ENCODE data around the gene ARRB1. TPM values are rescaled to one million over a fixed set of nuclear protein-coding genes. Genes with fewer than 3 reads are reported as not detected.

ARRB1 gene
- total RNA-seq, 1 experiment from 2014 or later: 219 TPM

DNA sequence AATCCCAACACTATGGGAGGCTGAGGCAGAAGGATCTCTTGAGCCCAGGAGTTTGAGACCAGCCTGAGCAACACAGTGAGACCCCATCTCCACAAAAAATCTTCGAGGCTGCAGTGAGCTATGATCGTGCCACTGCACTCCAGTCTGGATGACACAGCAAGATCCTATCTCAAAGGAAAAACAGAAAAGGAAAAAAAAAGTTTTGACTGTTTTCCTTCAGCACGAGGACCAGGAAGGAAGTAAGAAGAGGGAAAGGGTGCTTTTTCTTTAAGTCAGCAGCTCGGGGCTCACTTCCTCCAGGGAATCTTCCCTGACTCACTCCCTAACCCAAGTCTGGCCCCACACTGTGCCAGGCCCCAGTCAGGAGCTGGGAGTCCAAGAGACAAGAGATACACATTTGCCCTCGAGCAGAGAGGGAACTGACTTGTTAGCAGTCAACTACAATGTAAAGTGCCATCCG lies 14.2 kb downstream of the ARRB1 start:
- peak overlapping the region; percentile 96 for H3K27ac ChIP-seq (ENCODE audit: low read length)
- ChIA-PET POLR2A (no interaction called here), CTCF (interaction anchor here (0.6 kb wide), 1 partner anchor 1171 kb away, joined by 3 read pairs; no protein-coding TSS in a partner anchor)
- intact Hi-C loops (cut with micrococcal nuclease; ENCODE audit: unreplicated experiment): no loop called here
- DNase-seq (ENCODE audit: low read depth, low spot score) (no peak), ATAC-seq (no peak)
- H3K9me3 ChIP-seq (ENCODE audit: control insufficient read depth, insufficient read depth, low read depth, low read length): no peaks in the 10 kb centered on the region
- TF ChIP-seq TCF7L2 (IDR thresholded peaks at IDR 0.05; ENCODE audit: low read depth, low read length): no peak
- no peak for TF ChIP-seq POLR2AphosphoS5 (IDR thresholded peaks at IDR 0.05; ENCODE audit: low read depth, low read length)
- TF ChIP-seq SIN3A (IDR thresholded peaks at IDR 0.05; ENCODE audit: borderline replicate concordance, insufficient read depth, low read depth, low read length): no peak
- TF ChIP-seq, protein P1, sequence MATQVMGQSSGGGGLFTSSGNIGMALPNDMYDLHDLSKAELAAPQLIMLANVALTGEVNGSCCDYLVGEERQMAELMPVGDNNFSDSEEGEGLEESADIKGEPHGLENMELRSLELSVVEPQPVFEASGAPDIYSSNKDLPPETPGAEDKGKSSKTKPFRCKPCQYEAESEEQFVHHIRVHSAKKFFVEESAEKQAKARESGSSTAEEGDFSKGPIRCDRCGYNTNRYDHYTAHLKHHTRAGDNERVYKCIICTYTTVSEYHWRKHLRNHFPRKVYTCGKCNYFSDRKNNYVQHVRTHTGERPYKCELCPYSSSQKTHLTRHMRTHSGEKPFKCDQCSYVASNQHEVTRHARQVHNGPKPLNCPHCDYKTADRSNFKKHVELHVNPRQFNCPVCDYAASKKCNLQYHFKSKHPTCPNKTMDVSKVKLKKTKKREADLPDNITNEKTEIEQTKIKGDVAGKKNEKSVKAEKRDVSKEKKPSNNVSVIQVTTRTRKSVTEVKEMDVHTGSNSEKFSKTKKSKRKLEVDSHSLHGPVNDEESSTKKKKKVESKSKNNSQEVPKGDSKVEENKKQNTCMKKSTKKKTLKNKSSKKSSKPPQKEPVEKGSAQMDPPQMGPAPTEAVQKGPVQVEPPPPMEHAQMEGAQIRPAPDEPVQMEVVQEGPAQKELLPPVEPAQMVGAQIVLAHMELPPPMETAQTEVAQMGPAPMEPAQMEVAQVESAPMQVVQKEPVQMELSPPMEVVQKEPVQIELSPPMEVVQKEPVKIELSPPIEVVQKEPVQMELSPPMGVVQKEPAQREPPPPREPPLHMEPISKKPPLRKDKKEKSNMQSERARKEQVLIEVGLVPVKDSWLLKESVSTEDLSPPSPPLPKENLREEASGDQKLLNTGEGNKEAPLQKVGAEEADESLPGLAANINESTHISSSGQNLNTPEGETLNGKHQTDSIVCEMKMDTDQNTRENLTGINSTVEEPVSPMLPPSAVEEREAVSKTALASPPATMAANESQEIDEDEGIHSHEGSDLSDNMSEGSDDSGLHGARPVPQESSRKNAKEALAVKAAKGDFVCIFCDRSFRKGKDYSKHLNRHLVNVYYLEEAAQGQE (IDR thresholded peaks at IDR 0.05; ENCODE audit: insufficient read depth in 1 of 2, low read depth in 2 of 2, low read length in 1 of 2): no peak
- TF ChIP-seq, protein P2, sequence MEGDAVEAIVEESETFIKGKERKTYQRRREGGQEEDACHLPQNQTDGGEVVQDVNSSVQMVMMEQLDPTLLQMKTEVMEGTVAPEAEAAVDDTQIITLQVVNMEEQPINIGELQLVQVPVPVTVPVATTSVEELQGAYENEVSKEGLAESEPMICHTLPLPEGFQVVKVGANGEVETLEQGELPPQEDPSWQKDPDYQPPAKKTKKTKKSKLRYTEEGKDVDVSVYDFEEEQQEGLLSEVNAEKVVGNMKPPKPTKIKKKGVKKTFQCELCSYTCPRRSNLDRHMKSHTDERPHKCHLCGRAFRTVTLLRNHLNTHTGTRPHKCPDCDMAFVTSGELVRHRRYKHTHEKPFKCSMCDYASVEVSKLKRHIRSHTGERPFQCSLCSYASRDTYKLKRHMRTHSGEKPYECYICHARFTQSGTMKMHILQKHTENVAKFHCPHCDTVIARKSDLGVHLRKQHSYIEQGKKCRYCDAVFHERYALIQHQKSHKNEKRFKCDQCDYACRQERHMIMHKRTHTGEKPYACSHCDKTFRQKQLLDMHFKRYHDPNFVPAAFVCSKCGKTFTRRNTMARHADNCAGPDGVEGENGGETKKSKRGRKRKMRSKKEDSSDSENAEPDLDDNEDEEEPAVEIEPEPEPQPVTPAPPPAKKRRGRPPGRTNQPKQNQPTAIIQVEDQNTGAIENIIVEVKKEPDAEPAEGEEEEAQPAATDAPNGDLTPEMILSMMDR (IDR thresholded peaks at IDR 0.05): no peak
- in situ Hi-C loops (cut with HindIII; ENCODE audit: low pct_unique_long_range_greater_than_20kb, low sequenced_read_pairs): no loop called here
- no peaks in the 10 kb centered on the region for H3K27me3 ChIP-seq (ENCODE audit: control insufficient read depth, insufficient read depth, low read length)
- no peaks in the 10 kb centered on the region for H3K36me3 ChIP-seq (ENCODE audit: control insufficient read depth, insufficient read depth, low read length)
- H3K4me1 ChIP-seq (ENCODE audit: control insufficient read depth, insufficient read depth, low read length): peaks cover 94% of the 10 kb centered on the region
- no peak overlapping the region for H3K4me3 ChIP-seq (ENCODE audit: low read depth in 2 of 2, low read length in 2 of 2)
- BruUV-seq (replicated peaks): no TSS peak

DNA sequence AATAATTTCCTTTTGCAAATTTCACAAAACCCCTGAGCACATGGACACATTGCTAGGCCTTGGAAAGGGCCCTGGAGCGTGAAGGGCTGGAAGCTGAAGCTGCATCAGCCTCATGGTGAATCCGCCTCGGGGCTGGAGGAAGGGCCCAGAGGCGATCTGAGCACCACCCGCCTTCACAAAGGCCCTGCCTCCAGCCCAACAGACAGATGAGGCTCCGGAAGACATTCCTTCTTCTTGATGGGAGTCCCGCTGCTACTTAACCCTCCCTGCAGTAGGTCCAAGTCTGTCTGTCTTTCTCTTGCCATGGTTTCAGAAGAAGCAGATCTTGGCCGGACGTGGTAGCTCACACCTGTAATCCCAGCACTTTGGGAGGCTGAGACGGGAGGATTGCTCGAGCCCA lies 16.5 kb downstream of the ARRB1 start:
- H3K36me3 ChIP-seq (ENCODE audit: control insufficient read depth, insufficient read depth, low read length): no peaks in the 10 kb centered on the region
- DNase-seq (ENCODE audit: low read depth, low spot score) (no peak), ATAC-seq (no peak)
- no peaks in the 10 kb centered on the region for H3K9me3 ChIP-seq (ENCODE audit: control insufficient read depth, insufficient read depth, low read depth, low read length)
- intact Hi-C loops (cut with micrococcal nuclease; ENCODE audit: unreplicated experiment): no loop called here
- peak overlapping the region; percentile 96 for H3K27ac ChIP-seq (ENCODE audit: low read length)
- POLR2A ChIA-PET: interaction anchor here (0.6 to 0.7 kb wide), 4 partner anchors 23 to 1467 kb away, joined by 4 to 10 read pairs (median 4); no protein-coding TSS in a partner anchor
- no peak overlapping the region for H3K4me3 ChIP-seq (ENCODE audit: low read depth in 2 of 2, low read length in 2 of 2)
- BruUV-seq (replicated peaks): no TSS peak
- CTCF ChIA-PET: interaction anchor here (1.1 kb wide), 2 partner anchors 37 to 54 kb away, joined by 3 to 5 read pairs; no protein-coding TSS in a partner anchor
- in situ Hi-C loops (cut with HindIII; ENCODE audit: low pct_unique_long_range_greater_than_20kb, low sequenced_read_pairs): no loop called here
- TF ChIP-seq POLR2AphosphoS5 (IDR thresholded peaks at IDR 0.05; ENCODE audit: low read depth, low read length) (no peak), TCF7L2 (IDR thresholded peaks at IDR 0.05; ENCODE audit: low read depth, low read length) (no peak), SIN3A (IDR thresholded peaks at IDR 0.05; ENCODE audit: borderline replicate concordance, insufficient read depth, low read depth, low read length) (no peak)
- TF ChIP-seq, protein P2 (IDR thresholded peaks at IDR 0.05): no peak
- TF ChIP-seq, protein P1 (IDR thresholded peaks at IDR 0.05; ENCODE audit: insufficient read depth in 1 of 2, low read depth in 2 of 2, low read length in 1 of 2): no peak
- peaks cover 86% of the 10 kb centered on the region for H3K4me1 ChIP-seq (ENCODE audit: control insufficient read depth, insufficient read depth, low read length)
- no peaks in the 10 kb centered on the region for H3K27me3 ChIP-seq (ENCODE audit: control insufficient read depth, insufficient read depth, low read length)
